ENCODE results near the gene SPDYE2B.
"Not testable (repeated sequence)": the region's sequence is repeated elsewhere in the genome, so short reads cannot be mapped to it uniquely, and the experiment has no call there.

SPDYE2B gene

GRCh38 chr7:102649924-102650323 is at the start of gene SPDYE2B:
SPDYE2B (plus strand) TSS chr7:102650319; CDS start chr7:102652349, 2,030 bp downstream.
- DNase-seq (ENCODE audit: low read depth) = not testable (repeated sequence)

GRCh38 chr7:102602317-102602716 is 47.8 kb upstream of the SPDYE2B start:
- DNase-seq (ENCODE audit: low read depth) = not testable (repeated sequence)

- not testable (repeated sequence) for DNase-seq (ENCODE audit: low read depth)
These were observed 45.5 kb upstream of the SPDYE2B start for GRCh38 chr7:102604431-102605145.

GRCh38 chr7:102606848-102607247 is 43.3 kb upstream of the SPDYE2B start:
- DNase-seq (ENCODE audit: low read depth) = not testable (repeated sequence)

GRCh38 chr7:102609734-102610133 is 40.4 kb upstream of the SPDYE2B start:
- DNase-seq (ENCODE audit: low read depth) = not testable (repeated sequence)

- not testable (repeated sequence) for DNase-seq (ENCODE audit: low read depth)
These were observed 39.7 kb upstream of the SPDYE2B start for GRCh38 chr7:102610441-102610840.

- not testable (repeated sequence) for DNase-seq (ENCODE audit: low read depth)
These were observed 39.0 kb upstream of the SPDYE2B start for GRCh38 chr7:102611013-102611674.

GRCh38 chr7:102611675-102612325 is 38.3 kb upstream of the SPDYE2B start:
- peak; percentile 21 for DNase-seq (ENCODE audit: low read depth)

GRCh38 chr7:102613575-102614345 is 36.4 kb upstream of the SPDYE2B start:
- not testable (repeated sequence) for DNase-seq (ENCODE audit: low read depth)

- not testable (repeated sequence) for DNase-seq (ENCODE audit: low read depth)
These were observed 35.8 kb upstream of the SPDYE2B start for GRCh38 chr7:102614346-102614697.

GRCh38 chr7:102614873-102615272 is 35.2 kb upstream of the SPDYE2B start:
- DNase-seq (ENCODE audit: low read depth) = not testable (repeated sequence)

GRCh38 chr7:102615930-102616329 is 34.2 kb upstream of the SPDYE2B start:
- not testable (repeated sequence) for DNase-seq (ENCODE audit: low read depth)

- peak; percentile 31 for DNase-seq (ENCODE audit: low read depth)
These were observed 33.5 kb upstream of the SPDYE2B start, which contains the start of gene RASA4 for GRCh38 chr7:102616507-102617125. RASA4 (minus strand) TSS chr7:102616756; CDS start chr7:102616689, 67 bp downstream.

GRCh38 chr7:102618122-102618521 is 32.0 kb upstream of the SPDYE2B start:
- peak; percentile 0 for DNase-seq (ENCODE audit: low read depth)

- not testable (repeated sequence) for DNase-seq (ENCODE audit: low read depth)
These were observed 22.7 kb upstream of the SPDYE2B start for GRCh38 chr7:102627271-102627904.

GRCh38 chr7:102630622-102631021 is 19.5 kb upstream of the SPDYE2B start:
- DNase-seq (ENCODE audit: low read depth) = not testable (repeated sequence)

- not testable (repeated sequence) for DNase-seq (ENCODE audit: low read depth)
These were observed 15.8 kb upstream of the SPDYE2B start for GRCh38 chr7:102634299-102634698.

GRCh38 chr7:102635354-102635753 is 14.8 kb upstream of the SPDYE2B start:
- DNase-seq (ENCODE audit: low read depth) = not testable (repeated sequence)

- DNase-seq (ENCODE audit: low read depth) = not testable (repeated sequence)
These were observed 13.2 kb upstream of the SPDYE2B start for GRCh38 chr7:102636956-102637355.

GRCh38 chr7:102638848-102639247 is 11.3 kb upstream of the SPDYE2B start:
- DNase-seq (ENCODE audit: low read depth) = peak; percentile 0

- DNase-seq (ENCODE audit: low read depth) = not testable (repeated sequence)
These were observed 7.4 kb upstream of the SPDYE2B start, which contains the start of gene UPK3BL1 for GRCh38 chr7:102642691-102643090. UPK3BL1 (minus strand) TSS chr7:102642791; CDS start chr7:102642741, 50 bp downstream.

All from ELR (cell line).